ENCODE results near the gene PLEKHG2. TPM values are rescaled to one million over a fixed set of nuclear protein-coding genes. Genes with fewer than 3 reads are reported as not detected.
A peak's percentile ranks its signal among the peaks of the same experiment; 100 is the strongest.

Gene PLEKHG2
- polyA plus RNA-seq, 1 donor from 2014 or later = 14.3 TPM

GRCh38 chr19:39446365-39447084 lies 34.1 kb downstream of the PLEKHG2 start:
- Histone ChIP-seq H4K20me1 (ENCODE audit: insufficient read depth) (no peaks in the 10 kb centered on the region), H3K4me2 (ENCODE audit: low read length) (peak overlapping the region; percentile 97), H3K4me3 (ENCODE audit: low read length) (peak overlapping the region; percentile 92), H3K27me3 (ENCODE audit: insufficient read depth, low read depth, low read length) (no peaks in the 10 kb centered on the region), H3K79me2 (replicated peaks; ENCODE audit: insufficient read depth, low read length) (peaks cover 54% of the 10 kb centered on the region), H3K27ac (ENCODE audit: low read length) (no peak overlapping the region), H3F3A (ENCODE audit: insufficient read depth, low read length, poor library complexity, severe bottlenecking) (no peaks in the 10 kb centered on the region), H3K9me2 (ENCODE audit: insufficient read depth, low read length) (no peaks in the 10 kb centered on the region), H3K9me3 (ENCODE audit: low read length) (no peaks in the 10 kb centered on the region), H3K36me3 (ENCODE audit: insufficient read depth, low read length) (no peaks in the 10 kb centered on the region), H2AFZ (ENCODE audit: low read depth, low read length) (no peak overlapping the region), H3K9ac (ENCODE audit: low read length) (peak overlapping the region; percentile 97)
- TF ChIP-seq, protein P1, sequence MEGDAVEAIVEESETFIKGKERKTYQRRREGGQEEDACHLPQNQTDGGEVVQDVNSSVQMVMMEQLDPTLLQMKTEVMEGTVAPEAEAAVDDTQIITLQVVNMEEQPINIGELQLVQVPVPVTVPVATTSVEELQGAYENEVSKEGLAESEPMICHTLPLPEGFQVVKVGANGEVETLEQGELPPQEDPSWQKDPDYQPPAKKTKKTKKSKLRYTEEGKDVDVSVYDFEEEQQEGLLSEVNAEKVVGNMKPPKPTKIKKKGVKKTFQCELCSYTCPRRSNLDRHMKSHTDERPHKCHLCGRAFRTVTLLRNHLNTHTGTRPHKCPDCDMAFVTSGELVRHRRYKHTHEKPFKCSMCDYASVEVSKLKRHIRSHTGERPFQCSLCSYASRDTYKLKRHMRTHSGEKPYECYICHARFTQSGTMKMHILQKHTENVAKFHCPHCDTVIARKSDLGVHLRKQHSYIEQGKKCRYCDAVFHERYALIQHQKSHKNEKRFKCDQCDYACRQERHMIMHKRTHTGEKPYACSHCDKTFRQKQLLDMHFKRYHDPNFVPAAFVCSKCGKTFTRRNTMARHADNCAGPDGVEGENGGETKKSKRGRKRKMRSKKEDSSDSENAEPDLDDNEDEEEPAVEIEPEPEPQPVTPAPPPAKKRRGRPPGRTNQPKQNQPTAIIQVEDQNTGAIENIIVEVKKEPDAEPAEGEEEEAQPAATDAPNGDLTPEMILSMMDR (IDR thresholded peaks at IDR 0.05; ENCODE audit: poor library complexity, severe bottlenecking) = no peak
- no peak for TF ChIP-seq EZH2 (IDR thresholded peaks at IDR 0.05; ENCODE audit: borderline replicate concordance, insufficient read depth, low read length, poor library complexity, severe bottlenecking)
- TF ChIP-seq SMC3 (conservative IDR thresholded peaks at IDR 0.05; ENCODE audit: poor library complexity) = no peak
- TF ChIP-seq MXI1 (conservative IDR thresholded peaks at IDR 0.05; ENCODE audit: poor library complexity, severe bottlenecking) = no peak
- TF ChIP-seq RAD21 (conservative IDR thresholded peaks at IDR 0.05) = no peak

DNA sequence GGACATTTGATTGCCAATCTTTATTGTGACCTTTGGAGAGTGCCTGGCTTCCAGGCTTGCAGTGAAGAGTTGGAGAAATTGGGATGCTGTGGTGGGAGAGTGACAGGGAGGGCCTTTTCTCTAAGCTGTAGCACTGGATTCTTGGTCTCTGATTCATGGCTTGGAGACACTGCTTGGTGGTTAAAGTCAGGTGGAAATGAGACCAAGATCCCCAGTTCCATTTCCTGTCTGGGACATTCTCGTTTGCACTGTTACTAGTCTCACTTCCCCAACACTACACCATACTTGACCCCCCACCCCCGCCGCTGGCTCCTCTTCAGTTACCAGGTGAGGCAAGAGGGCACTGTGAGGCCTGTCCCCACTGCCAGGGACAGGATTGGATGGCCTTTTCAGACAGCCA lies 35.8 kb downstream of the PLEKHG2 start:
- no peak for TF ChIP-seq SMC3 (conservative IDR thresholded peaks at IDR 0.05; ENCODE audit: poor library complexity)
- no peak for TF ChIP-seq RAD21 (conservative IDR thresholded peaks at IDR 0.05)
- TF ChIP-seq EZH2 (IDR thresholded peaks at IDR 0.05; ENCODE audit: borderline replicate concordance, insufficient read depth, low read length, poor library complexity, severe bottlenecking) = no peak
- TF ChIP-seq, protein P1 (IDR thresholded peaks at IDR 0.05; ENCODE audit: poor library complexity, severe bottlenecking) = no peak
- TF ChIP-seq MXI1 (conservative IDR thresholded peaks at IDR 0.05; ENCODE audit: poor library complexity, severe bottlenecking) = no peak
- TF ChIP-seq TAF1 (IDR thresholded peaks at IDR 0.05; ENCODE audit: low read depth) = no peak
- TF ChIP-seq REST (IDR thresholded peaks at IDR 0.05; ENCODE audit: borderline replicate concordance) = no peak
- TF ChIP-seq EP300 (conservative IDR thresholded peaks at IDR 0.05; ENCODE audit: poor library complexity, severe bottlenecking) = no peak
- no peak for TF ChIP-seq POLR2AphosphoS5 (IDR thresholded peaks at IDR 0.05)
- Histone ChIP-seq H4K20me1 (ENCODE audit: insufficient read depth) (no peaks in the 10 kb centered on the region), H3K9ac (ENCODE audit: low read length) (no peak overlapping the region), H3K27ac (ENCODE audit: low read length) (no peak overlapping the region), H3K27me3 (ENCODE audit: insufficient read depth, low read depth, low read length) (no peaks in the 10 kb centered on the region), H3K9me2 (ENCODE audit: insufficient read depth, low read length) (no peaks in the 10 kb centered on the region), H3K79me2 (replicated peaks; ENCODE audit: insufficient read depth, low read length) (peaks cover 60% of the 10 kb centered on the region), H2AFZ (ENCODE audit: low read depth, low read length) (no peak overlapping the region), H3K9me3 (ENCODE audit: low read length) (no peaks in the 10 kb centered on the region), H3K36me3 (ENCODE audit: insufficient read depth, low read length) (no peaks in the 10 kb centered on the region), H3K4me3 (ENCODE audit: low read length) (peak overlapping the region; percentile 5), H3F3A (ENCODE audit: insufficient read depth, low read length, poor library complexity, severe bottlenecking) (no peaks in the 10 kb centered on the region), H3K4me2 (ENCODE audit: low read length) (no peak overlapping the region)

Data from neural cell (in vitro differentiated cells).